GM12865 (cell line): ENCODE results near the gene ECHDC3.

Source experiments
- DNase-seq: peaks from one replicate; pipeline ENCODE4 v3.0.0; 2010; ENCODE audit warnings: low read depth
- H3K4me3 ChIP-seq: 2 replicates; pipeline ENCODE4 v1.5.1; 2011; ENCODE audit warnings: mild to moderate bottlenecking, low read depth, low read length, control low read depth
- CTCF ChIP-seq: IDR thresholded peaks from 2 replicates; pipeline ENCODE4 v1.5.1; 2011; ENCODE audit warnings: low read length, control low read depth, low read depth, inconsistent platforms; ENCODE audit not compliant: insufficient read depth; ENCODE audit errors: missing control alignments

Gene ECHDC3

GRCh38 chr10:11742779-11743298 is 657 bp downstream of the ECHDC3 start:
- H3K4me3 ChIP-seq: peak overlapping the region; percentile 53
- no peak for TF ChIP-seq CTCF
- DNase-seq: no peak

- TF ChIP-seq CTCF: no peak
- no peak overlapping the region for H3K4me3 ChIP-seq
- DNase-seq: no peak
Observed at GRCh38 chr10:11743461-11744338, 1.5 kb downstream of the ECHDC3 start.

GRCh38 chr10:11745045-11745444 is 2.9 kb downstream of the ECHDC3 start:
- H3K4me3 ChIP-seq: no peak overlapping the region
- DNase-seq: no peak
- no peak for TF ChIP-seq CTCF

- TF ChIP-seq CTCF: no peak
Observed at GRCh38 chr10:11746883-11747539, 4.8 kb downstream of the ECHDC3 start.

GRCh38 chr10:11748866-11749265 is 6.7 kb downstream of the ECHDC3 start:
- no peak for DNase-seq
- H3K4me3 ChIP-seq: no peak overlapping the region
- TF ChIP-seq CTCF: no peak

More at GRCh38 chr10:11746883-11747539, 4.8 kb downstream of the ECHDC3 start:
- no peak for DNase-seq
- no peak overlapping the region for H3K4me3 ChIP-seq

GRCh38 chr10:11750420-11750819 is 8.2 kb downstream of the ECHDC3 start:
- no peak overlapping the region for H3K4me3 ChIP-seq
- no peak for TF ChIP-seq CTCF

More at GRCh38 chr10:11750420-11750819, 8.2 kb downstream of the ECHDC3 start:
- DNase-seq: no peak
